Stomach (tissue), 9 donors: ENCODE data around the gene TBC1D25. TPM values are rescaled to one million over a fixed set of nuclear protein-coding genes. Genes with fewer than 3 reads are reported as not detected.

Experiments
- DNase-seq, 2 donors: peaks; one replicate each; pipeline versions ENCODE4 v3.0.0 to v3.0.0-alpha.2; 2013 to 2019
- H3K27ac ChIP-seq, 5 donors: fragments of 200-600 bp in 4 of 5; sonication (generic) in 4 of 5; one replicate each; pipeline ENCODE4 v1.5.1; 2013 to 2019; ENCODE audit warnings: mild to moderate bottlenecking in 1 of 5, moderate library complexity in 1 of 5
- H3K27me3 ChIP-seq, 3 donors: fragments of 200-600 bp; sonication (generic); one replicate each; pipeline ENCODE4 v1.5.1; 2017 to 2019; ENCODE audit warnings: mixed run types in 1 of 3
- H3K36me3 ChIP-seq, 4 donors: fragments of 200-600 bp; sonication (generic); 1 replicate in 3 of 4; 2 replicates in 1 of 4; pipeline ENCODE4 v1.5.1; 2016 to 2019
- H3K4me1 ChIP-seq, 4 donors: fragments of 200-600 bp; sonication (generic); one replicate each; pipeline ENCODE4 v1.5.1; 2016 to 2019
- H3K4me3 ChIP-seq, 4 donors: fragments of 200-600 bp; sonication (generic) in 3 of 4; one replicate each; pipeline ENCODE4 v1.5.1; 2016 to 2019; ENCODE audit warnings: mild to moderate bottlenecking in 1 of 4
- H3K9me3 ChIP-seq, 4 donors: fragments of 200-600 bp; sonication (generic); one replicate each; pipeline ENCODE4 v1.5.1; 2016 to 2019
- EP300 ChIP-seq: sonication (generic); formaldehyde crosslinking; IDR thresholded peaks from one replicate; pipeline ENCODE4 v1.6.1; 2017; ENCODE audit warnings: antibody characterized with exemption
- POLR2A ChIP-seq, 4 donors: fragments of 450-650 bp; IDR thresholded peaks; one replicate each; pipeline ENCODE4 v1.6.1; 2016; ENCODE audit warnings: antibody characterized with exemption in 4 of 4, control low read depth in 2 of 4, mild to moderate bottlenecking in 1 of 4, moderate library complexity in 1 of 4
- POLR2AphosphoS5 ChIP-seq, 3 donors: sonication (generic); formaldehyde crosslinking; IDR thresholded peaks; one replicate each; pipeline ENCODE4 v1.6.1; 2016; ENCODE audit warnings: antibody characterized with exemption in 3 of 3
- WGBS, 5 donors: extraction: QIAGEN DNeasy Blood & Tissue Kit in 3 of 5; methylation state at CpG; one replicate each; pipeline versions ENCODE4 v1.1.5 to v1.1.7; 2013 to 2018; 5-methylcytosine and 5-hydroxymethylcytosine counted together
- intact Hi-C: fragments of 100-400 bp; cut with DNase I; formaldehyde crosslinking; loops from one replicate; pipeline ENCODE4 v1.15.1; 2023; ENCODE audit warnings: low total_unique reads
- polyA plus RNA-seq, 3 donors: library from polyadenylated mRNA; stranded (reverse); fragments of 200-250 nt; gene quantifications; one replicate each; pipeline ENCODE4 v1.2.3, GENCODE V29; 2013
- total RNA-seq, 5 donors: library from RNA; depleted of rRNA; stranded (reverse); fragments of >200 nt; gene quantifications; one replicate each; pipeline versions ENCODE4 v1.1.0 to v1.2.3, GENCODE V29; 2014 to 2016
- TF ChIP-seq, protein P1 (sequence below), 7 experiments: fragments of 450-650 bp in 4 of 7; fragments of 200-600 bp in 3 of 7; sonication (generic) in 3 of 7; IDR thresholded peaks; one replicate each; pipeline ENCODE4 v1.5.1; 2016 to 2019; ENCODE audit warnings: antibody characterized with exemption in 7 of 7, control low read depth in 2 of 7, mild to moderate bottlenecking in 1 of 7
- donor health status: healthy with polysubstance abuse.
- donor health status: Bipolar disorder and iron deficiency.
- donor health status: healthy.

The TBC1D25 gene
- total and polyA plus RNA-seq, 8 donors: 4.6 to 13.6 (median 5.9) TPM; not detected in 1

DNA sequence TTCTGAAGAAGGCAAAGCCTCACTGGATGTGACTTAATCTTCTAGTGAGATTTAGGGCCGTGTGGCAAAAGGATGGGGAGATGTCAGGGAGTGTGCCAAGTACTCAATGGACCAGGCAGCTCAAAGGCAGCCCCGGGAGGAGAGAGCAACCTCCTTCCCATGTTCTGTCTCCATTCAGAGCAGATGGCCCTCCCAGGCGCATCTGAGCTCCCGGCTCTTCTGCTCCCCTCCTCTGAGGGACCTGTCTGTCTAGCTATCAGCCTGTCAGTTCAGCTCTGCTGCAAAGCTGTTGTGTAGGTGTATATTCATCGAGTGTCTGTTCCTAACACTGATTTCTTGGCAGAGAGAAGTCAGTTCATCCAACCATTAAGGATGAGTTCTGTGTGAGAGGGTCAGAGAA is 41.6 kb upstream of the TBC1D25 start:
- Histone ChIP-seq H3K27ac (no peak overlapping the region), H3K27me3 (no peaks in the 10 kb centered on the region), H3K4me3 (no peak overlapping the region), H3K9me3 (peaks cover 0 to 5% (median 0%) of the 10 kb centered on the region in 4 donors), H3K4me1 (no peaks in the 10 kb centered on the region), H3K36me3 (no peaks in the 10 kb centered on the region)
- intact Hi-C loops: no loop called here
- no peak for DNase-seq
- 52 to 80% (median 71%) methylated on average over 3 to 5 of the region's 5 CpGs for WGBS, 5 donors
- TF ChIP-seq POLR2AphosphoS5 (IDR thresholded peaks at IDR 0.05): no peak
- TF ChIP-seq POLR2A (IDR thresholded peaks at IDR 0.05): no peak
- TF ChIP-seq EP300: no peak
- TF ChIP-seq, protein P1, sequence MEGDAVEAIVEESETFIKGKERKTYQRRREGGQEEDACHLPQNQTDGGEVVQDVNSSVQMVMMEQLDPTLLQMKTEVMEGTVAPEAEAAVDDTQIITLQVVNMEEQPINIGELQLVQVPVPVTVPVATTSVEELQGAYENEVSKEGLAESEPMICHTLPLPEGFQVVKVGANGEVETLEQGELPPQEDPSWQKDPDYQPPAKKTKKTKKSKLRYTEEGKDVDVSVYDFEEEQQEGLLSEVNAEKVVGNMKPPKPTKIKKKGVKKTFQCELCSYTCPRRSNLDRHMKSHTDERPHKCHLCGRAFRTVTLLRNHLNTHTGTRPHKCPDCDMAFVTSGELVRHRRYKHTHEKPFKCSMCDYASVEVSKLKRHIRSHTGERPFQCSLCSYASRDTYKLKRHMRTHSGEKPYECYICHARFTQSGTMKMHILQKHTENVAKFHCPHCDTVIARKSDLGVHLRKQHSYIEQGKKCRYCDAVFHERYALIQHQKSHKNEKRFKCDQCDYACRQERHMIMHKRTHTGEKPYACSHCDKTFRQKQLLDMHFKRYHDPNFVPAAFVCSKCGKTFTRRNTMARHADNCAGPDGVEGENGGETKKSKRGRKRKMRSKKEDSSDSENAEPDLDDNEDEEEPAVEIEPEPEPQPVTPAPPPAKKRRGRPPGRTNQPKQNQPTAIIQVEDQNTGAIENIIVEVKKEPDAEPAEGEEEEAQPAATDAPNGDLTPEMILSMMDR (IDR thresholded peaks at IDR 0.05): no peak

- Histone ChIP-seq H3K4me3 (no peak overlapping the region), H3K9me3 (peaks cover 0 to 5% (median 0%) of the 10 kb centered on the region in 4 donors), H3K36me3 (no peaks in the 10 kb centered on the region), H3K27me3 (no peaks in the 10 kb centered on the region), H3K4me1 (no peaks in the 10 kb centered on the region), H3K27ac (no peak overlapping the region)
- intact Hi-C loops: no loop called here
- DNase-seq: no peak
- TF ChIP-seq EP300 (no peak), POLR2A (IDR thresholded peaks at IDR 0.05) (no peak), POLR2AphosphoS5 (IDR thresholded peaks at IDR 0.05) (no peak)
- TF ChIP-seq, protein P1 (IDR thresholded peaks at IDR 0.05): no peak
- 64 to 73% (median 66%) methylated on average over 6 of the region's 6 CpGs for WGBS, 5 donors
These were observed 41.1 kb upstream of the TBC1D25 start for GRCh38 chrX:48498374-48498809.

DNA sequence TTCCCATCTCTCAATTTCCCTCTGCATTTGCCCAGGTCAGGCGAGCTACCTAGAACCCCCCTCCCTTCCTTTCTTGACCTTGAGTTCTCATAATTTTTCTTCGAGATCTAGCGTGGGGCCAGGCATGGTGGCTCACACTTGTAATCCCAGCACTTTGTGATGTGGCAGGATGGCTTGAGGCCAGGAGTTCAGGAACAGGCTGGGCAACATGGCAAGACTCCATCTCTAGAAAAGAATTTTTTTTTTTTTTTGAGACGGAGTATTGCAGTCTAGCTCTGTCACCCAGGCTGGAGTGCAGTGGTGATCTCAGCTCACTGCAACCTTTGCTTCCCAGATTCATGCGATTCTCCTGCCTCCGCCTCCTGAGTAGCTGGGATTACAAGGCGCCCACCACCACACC is 35.3 kb upstream of the TBC1D25 start:
- Histone ChIP-seq H3K9me3 (no peaks in the 10 kb centered on the region), H3K4me1 (peaks cover 0 to 5% (median under 1%) of the 10 kb centered on the region in 4 donors), H3K4me3 (no peak overlapping the region), H3K27ac (no peak overlapping the region), H3K36me3 (no peaks in the 10 kb centered on the region), H3K27me3 (no peaks in the 10 kb centered on the region)
- TF ChIP-seq, protein P1 (IDR thresholded peaks at IDR 0.05): no peak
- TF ChIP-seq POLR2AphosphoS5 (IDR thresholded peaks at IDR 0.05): no peak
- no peak for TF ChIP-seq EP300
- no peak for TF ChIP-seq POLR2A (IDR thresholded peaks at IDR 0.05)
- DNase-seq: no peak
- intact Hi-C loops: no loop called here
- 74 to 100% (median 75%) methylated on average over 3 to 7 of the region's 7 CpGs for WGBS, 5 donors

DNA sequence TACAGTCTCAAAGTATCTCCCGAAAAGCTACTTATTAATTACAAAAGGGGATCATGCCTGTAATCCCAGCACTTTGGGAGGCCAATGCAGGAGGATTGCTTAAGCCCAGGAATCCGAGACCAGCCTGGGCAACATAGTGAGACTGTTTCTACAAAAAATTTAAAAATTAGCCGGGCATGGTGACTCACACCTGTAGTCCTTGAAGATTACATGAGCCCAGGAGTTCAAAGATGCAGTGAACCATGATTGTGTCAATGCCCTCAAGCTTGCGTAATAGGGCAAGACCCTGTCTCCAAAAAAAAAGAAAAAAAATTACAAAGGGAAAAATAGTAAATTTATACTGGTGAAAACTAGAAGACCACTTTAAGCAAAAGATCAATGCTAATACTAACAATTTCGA is 34.0 kb upstream of the TBC1D25 start:
- WGBS, 5 donors: 54 to 71% (median 64%) methylated on average over 5 of the region's 5 CpGs
- no peaks in the 10 kb centered on the region for H3K36me3 ChIP-seq
- TF ChIP-seq, protein P1 (IDR thresholded peaks at IDR 0.05): no peak
- TF ChIP-seq EP300 (no peak), POLR2AphosphoS5 (IDR thresholded peaks at IDR 0.05) (no peak), POLR2A (IDR thresholded peaks at IDR 0.05) (no peak)
- intact Hi-C loops: no loop called here
- H3K4me3 ChIP-seq: no peak overlapping the region
- peaks cover 4 to 11% (median 7%) of the 10 kb centered on the region in 4 donors for H3K4me1 ChIP-seq
- H3K9me3 ChIP-seq: no peaks in the 10 kb centered on the region
- DNase-seq: no peak
- H3K27me3 ChIP-seq: no peaks in the 10 kb centered on the region
- H3K27ac ChIP-seq: no peak overlapping the region
